Ectodermal cell (in vitro differentiated cells): ENCODE measurements around the gene PIAS2.

Source experiments
- H3K27ac ChIP-seq: 2 replicates; pipeline ENCODE4 v1.7.0; 2013; ENCODE audit warnings: mild to moderate bottlenecking, low read depth, low read length; ENCODE audit not compliant: insufficient read depth, poor library complexity, severe bottlenecking
- H3K27me3 ChIP-seq: 2 replicates; pipeline ENCODE4 v1.7.0; 2013; ENCODE audit warnings: mild to moderate bottlenecking, low read length; ENCODE audit not compliant: insufficient read depth, control insufficient read depth, poor library complexity, severe bottlenecking
- H3K36me3 ChIP-seq: one replicate; pipeline ENCODE4 v1.7.0; 2013; ENCODE audit warnings: low read length; ENCODE audit not compliant: control insufficient read depth, insufficient read depth
- H3K4me1 ChIP-seq: one replicate; pipeline ENCODE4 v1.7.0; 2013; ENCODE audit warnings: low read length; ENCODE audit not compliant: control insufficient read depth, insufficient read depth
- H3K4me3 ChIP-seq: 2 replicates; pipeline ENCODE4 v1.7.0; 2013; ENCODE audit warnings: low read depth, low read length, control low read depth; ENCODE audit not compliant: insufficient read depth
- H3K9me3 ChIP-seq: 2 replicates; pipeline ENCODE4 v1.7.0; 2013; ENCODE audit warnings: mild to moderate bottlenecking, low read length, moderate library complexity; ENCODE audit not compliant: control insufficient read depth
- WGBS, 2 experiments: methylation state at CpG; one replicate each; pipeline ENCODE4 v1.1.7; 2013; ENCODE audit warnings: missing lambda C conversion rate in 2 of 2; 5-methylcytosine and 5-hydroxymethylcytosine counted together

The PIAS2 gene

DNA sequence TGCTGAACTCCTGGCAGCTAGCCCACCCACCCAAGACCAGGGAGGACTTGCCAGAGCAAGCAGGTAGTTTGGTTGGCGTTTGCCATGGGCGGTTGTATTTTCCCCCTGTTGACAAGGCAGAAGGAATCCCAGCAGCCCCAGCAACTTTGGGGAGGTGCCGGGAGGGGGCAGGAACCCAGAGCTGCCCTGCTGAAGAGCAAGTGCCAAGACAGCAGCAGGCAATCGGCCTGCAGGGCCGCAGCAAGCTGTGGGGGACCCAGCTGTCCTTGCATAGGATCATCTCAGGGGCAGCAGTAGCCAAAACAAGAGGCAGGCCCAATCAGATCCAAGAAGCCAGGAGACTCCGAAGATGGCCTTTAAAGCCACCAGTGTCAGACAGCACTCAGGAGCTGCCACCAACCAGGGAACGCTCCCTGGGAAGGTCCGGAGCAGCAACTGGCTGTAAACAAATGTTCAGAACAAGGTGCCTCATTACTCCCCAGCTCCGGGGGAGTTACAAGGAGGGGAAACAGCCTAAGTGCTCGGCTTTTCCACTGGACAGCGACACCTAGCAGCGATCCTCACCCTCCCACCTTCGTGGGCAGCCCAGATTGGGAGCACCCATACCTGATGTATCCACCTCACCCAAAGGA lies 162.5 kb downstream of the PIAS2 start:
- Histone ChIP-seq H3K4me1 (peaks cover 20% of the 10 kb centered on the region), H3K9me3 (no peaks in the 10 kb centered on the region), H3K27ac (no peak overlapping the region), H3K4me3 (no peak overlapping the region), H3K36me3 (no peaks in the 10 kb centered on the region), H3K27me3 (peaks cover 51% of the 10 kb centered on the region)
- WGBS, 2 experiments: 57% methylated on average over 13 of the region's 13 CpGs

GRCh38 chr18:46754188-46754587 lies 163.1 kb downstream of the PIAS2 start:
- H3K36me3 ChIP-seq: no peaks in the 10 kb centered on the region
- no peak overlapping the region for H3K27ac ChIP-seq
- no peaks in the 10 kb centered on the region for H3K9me3 ChIP-seq
- H3K4me1 ChIP-seq: peaks cover 20% of the 10 kb centered on the region
- no peak overlapping the region for H3K4me3 ChIP-seq
- 91 to 92% methylated on average over 3 of the region's 3 CpGs for WGBS, 2 experiments
- H3K27me3 ChIP-seq: peaks cover 45% of the 10 kb centered on the region
